ENCODE results near the gene SLC19A2. TPM values are rescaled to one million over a fixed set of nuclear protein-coding genes. Genes with fewer than 3 reads are reported as not detected.
A peak's percentile ranks its signal among the peaks of the same experiment; 100 is the strongest.

The SLC19A2 gene
- total RNA-seq, 1 experiment from 2014 or later, result 12.8 TPM

DNA sequence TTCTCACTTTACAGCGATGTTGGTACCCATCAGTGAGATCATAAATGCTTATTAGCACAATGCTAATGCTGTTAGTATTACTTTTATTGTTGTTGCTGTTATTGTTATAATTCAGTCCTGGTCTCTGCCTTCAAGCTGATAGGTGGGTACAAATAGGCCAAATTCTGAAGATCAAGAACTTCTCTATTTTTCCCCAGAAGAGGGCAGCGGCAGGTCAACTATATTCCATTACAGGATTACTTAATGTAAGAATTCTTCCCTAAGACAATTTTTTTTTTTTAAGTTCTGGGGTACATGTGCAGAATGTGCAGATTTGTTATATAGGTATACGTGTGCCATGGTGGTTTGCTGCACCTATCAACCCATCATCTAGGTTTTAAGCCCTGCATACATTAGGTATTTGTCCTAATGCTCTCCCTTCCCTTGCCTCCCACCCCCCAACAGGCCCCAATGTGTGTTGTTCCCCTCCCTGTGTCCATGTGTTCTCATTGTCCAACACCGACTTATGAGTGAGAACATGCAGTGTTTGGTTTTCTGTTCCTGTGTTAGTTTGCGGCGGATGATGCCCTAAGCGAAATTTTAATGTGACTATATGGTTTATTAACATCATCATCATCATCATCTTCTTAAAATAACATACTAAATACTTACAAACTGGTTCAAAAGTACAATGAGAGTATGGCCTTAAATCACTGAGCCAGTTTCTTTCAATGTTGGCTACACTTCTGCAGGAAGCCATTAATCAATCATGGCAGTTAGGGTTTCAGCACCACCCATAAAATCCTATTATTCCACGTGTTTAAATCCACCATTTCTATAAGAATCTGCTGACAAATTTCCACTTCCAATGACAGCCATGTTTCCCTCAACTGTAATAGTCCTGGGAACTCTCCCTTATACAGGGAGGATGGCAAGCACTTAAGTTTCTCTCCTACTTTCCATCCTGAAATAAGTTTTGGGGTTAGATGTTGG, 19.2 kb downstream of the SLC19A2 start:
- H2AK5ac ChIP-seq (ENCODE audit: insufficient read length, low read length), result no peak overlapping the region
- no peak overlapping the region for H3K23ac ChIP-seq (ENCODE audit: insufficient read length, low read depth, low read length)
- H3K9ac ChIP-seq (ENCODE audit: extremely low read depth, insufficient read length, low read length), result no peak overlapping the region
- H3K36me3 Mint-ChIP-seq (ENCODE audit: insufficient read depth in 1 of 3, low read depth in 3 of 3), result peaks cover 8 to 23% (median 19%) of the 10 kb centered on the region in 3 experiments; a peak in 5 of 7 replicates
- H3K27ac Mint-ChIP-seq, result no peak overlapping the region
- WGBS (ENCODE audit: extremely low coverage, insufficient read length, low lambda C conversion rate), result no CpG with 5 or more reads among the region's 8 CpGs
- no peak overlapping the region for H2BK120ac ChIP-seq (ENCODE audit: low read depth, low read length, poor library complexity, severe bottlenecking)
- H3T11ph ChIP-seq (ENCODE audit: low read length), result no peak overlapping the region
- H3K4me1 ChIP-seq (ENCODE audit: insufficient read depth, low read length), result no peaks in the 10 kb centered on the region
- DNase-seq, result no peak
- H3K27me3 Mint-ChIP-seq (ENCODE audit: low read depth), result no peaks in the 10 kb centered on the region
- H3K14ac ChIP-seq (ENCODE audit: insufficient read depth, low read length), result no peak overlapping the region
- H3K27ac ChIP-seq (ENCODE audit: insufficient read length, low read depth, low read length), result no peak overlapping the region
- no peak overlapping the region for H4K8ac ChIP-seq (replicated peaks; ENCODE audit: insufficient read length, low read depth, low read length)
- no peak overlapping the region for H2BK5ac ChIP-seq (ENCODE audit: insufficient read length, low read length)
- H3K9me3 ChIP-seq (ENCODE audit: control insufficient read depth, low read depth, low read length), result no peaks in the 10 kb centered on the region
- TF ChIP-seq, protein P1, sequence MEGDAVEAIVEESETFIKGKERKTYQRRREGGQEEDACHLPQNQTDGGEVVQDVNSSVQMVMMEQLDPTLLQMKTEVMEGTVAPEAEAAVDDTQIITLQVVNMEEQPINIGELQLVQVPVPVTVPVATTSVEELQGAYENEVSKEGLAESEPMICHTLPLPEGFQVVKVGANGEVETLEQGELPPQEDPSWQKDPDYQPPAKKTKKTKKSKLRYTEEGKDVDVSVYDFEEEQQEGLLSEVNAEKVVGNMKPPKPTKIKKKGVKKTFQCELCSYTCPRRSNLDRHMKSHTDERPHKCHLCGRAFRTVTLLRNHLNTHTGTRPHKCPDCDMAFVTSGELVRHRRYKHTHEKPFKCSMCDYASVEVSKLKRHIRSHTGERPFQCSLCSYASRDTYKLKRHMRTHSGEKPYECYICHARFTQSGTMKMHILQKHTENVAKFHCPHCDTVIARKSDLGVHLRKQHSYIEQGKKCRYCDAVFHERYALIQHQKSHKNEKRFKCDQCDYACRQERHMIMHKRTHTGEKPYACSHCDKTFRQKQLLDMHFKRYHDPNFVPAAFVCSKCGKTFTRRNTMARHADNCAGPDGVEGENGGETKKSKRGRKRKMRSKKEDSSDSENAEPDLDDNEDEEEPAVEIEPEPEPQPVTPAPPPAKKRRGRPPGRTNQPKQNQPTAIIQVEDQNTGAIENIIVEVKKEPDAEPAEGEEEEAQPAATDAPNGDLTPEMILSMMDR (conservative IDR thresholded peaks at IDR 0.05), result peak; percentile 68
- no peak overlapping the region for H3K4me3 Mint-ChIP-seq
- no peak overlapping the region for H3K4me2 ChIP-seq (ENCODE audit: insufficient read depth, insufficient read length, low read length)
- H4K91ac ChIP-seq (ENCODE audit: insufficient read length, low read depth, low read length), result no peak overlapping the region
- no peak overlapping the region for H2BK12ac ChIP-seq (ENCODE audit: insufficient read length, low read depth, low read length)
- no peak overlapping the region for H2BK20ac ChIP-seq (ENCODE audit: low read depth, low read length, poor library complexity, severe bottlenecking)
- H2AFZ ChIP-seq (ENCODE audit: low read length), result no peak overlapping the region
- no peaks in the 10 kb centered on the region for H3K4me1 Mint-ChIP-seq
- no peaks in the 10 kb centered on the region for H3K79me2 ChIP-seq (ENCODE audit: insufficient read depth, low read length)
- H3K56ac ChIP-seq (ENCODE audit: insufficient read length, low read depth, low read length), result no peak overlapping the region
- H3K27me3 ChIP-seq (ENCODE audit: insufficient read depth, low read length), result no peaks in the 10 kb centered on the region
- no peak overlapping the region for H2BK15ac ChIP-seq (ENCODE audit: low read depth, low read length)
- H3K9me3 Mint-ChIP-seq, result no peaks in the 10 kb centered on the region
- H4K20me1 ChIP-seq (ENCODE audit: control insufficient read depth, insufficient read depth, insufficient read length), result no peaks in the 10 kb centered on the region
- no peak overlapping the region for H3K4ac ChIP-seq (ENCODE audit: low read depth, low read length)
- no peak overlapping the region for H4K5ac ChIP-seq (ENCODE audit: insufficient read length, low read depth, low read length)
- H3K23me2 ChIP-seq (ENCODE audit: insufficient read length, low read depth, low read length, poor library complexity, severe bottlenecking), result no peaks in the 10 kb centered on the region
- H3K18ac ChIP-seq (ENCODE audit: insufficient read length, low read depth, low read length), result no peak overlapping the region
- H3K79me1 ChIP-seq (ENCODE audit: insufficient read depth, low read depth, low read length, poor library complexity, severe bottlenecking), result no peaks in the 10 kb centered on the region

Data from H9 (cell line).